ENCODE measurements around the gene OR6B1.

Gene OR6B1

DNA sequence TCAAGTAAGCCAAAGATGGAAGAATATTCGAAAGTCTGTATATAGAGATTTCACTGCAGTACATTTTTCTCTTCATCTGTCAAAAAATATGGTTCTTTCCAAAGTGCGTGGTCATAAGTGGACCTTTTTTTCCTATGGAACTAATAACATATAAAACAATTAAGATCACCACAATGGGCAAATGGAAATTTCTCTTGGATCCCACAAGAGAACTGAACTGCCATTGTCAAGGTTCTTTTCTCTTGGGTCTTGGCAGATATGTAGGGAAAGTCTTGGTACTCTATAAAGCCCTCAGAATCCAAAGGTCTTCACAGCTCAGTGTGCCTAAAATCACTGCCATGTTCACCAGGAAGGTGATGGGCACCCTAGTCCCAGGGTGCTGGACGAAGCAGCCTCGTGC lies at the start of gene OR6B1:
Gene OR6B1 (plus strand): TSS at position 301 of the 400 bp plus-strand sequence. CDS start 3,677 bp downstream, outside the sequence.
- no peak for DNase-seq

DNA sequence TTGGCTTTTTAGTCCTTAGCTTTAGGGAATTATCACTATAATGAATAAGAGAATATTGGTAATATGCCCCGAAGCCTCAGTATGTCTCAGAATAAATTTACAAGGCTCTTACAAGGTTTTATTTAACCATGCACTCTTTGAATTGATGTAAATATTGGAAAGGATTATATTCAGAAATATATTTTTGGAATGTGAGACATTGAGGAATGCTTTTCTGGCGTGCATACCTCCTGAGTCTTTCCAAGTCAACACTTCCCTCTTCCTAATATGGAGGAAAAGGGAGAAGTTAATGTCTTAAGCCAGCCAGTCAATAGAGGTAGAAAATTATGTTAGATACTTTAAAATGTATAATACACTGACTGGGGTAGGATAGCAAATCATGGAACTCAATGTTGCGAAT lies 46.7 kb upstream of the OR6B1 start:
- DNase-seq = no peak

DNA sequence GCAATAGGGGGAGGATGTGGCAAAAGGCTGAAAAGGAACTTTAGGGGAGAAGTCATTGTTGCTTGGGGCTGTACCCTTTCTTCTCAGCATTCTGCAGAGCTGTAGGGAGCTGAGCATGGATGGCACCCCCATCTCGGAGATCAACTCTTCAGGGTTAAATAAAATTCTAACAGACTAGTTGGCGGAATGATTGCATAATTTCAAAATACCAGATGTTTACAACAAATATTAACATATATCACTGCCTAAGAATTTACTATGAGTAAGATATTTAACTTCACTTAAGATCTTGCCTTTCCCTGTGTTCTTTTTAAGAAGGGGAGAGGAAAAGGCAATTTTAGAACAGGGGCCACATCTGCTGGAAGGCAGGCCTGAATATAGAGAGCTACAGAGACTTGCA lies 46.0 kb upstream of the OR6B1 start:
- DNase-seq = no peak

DNA sequence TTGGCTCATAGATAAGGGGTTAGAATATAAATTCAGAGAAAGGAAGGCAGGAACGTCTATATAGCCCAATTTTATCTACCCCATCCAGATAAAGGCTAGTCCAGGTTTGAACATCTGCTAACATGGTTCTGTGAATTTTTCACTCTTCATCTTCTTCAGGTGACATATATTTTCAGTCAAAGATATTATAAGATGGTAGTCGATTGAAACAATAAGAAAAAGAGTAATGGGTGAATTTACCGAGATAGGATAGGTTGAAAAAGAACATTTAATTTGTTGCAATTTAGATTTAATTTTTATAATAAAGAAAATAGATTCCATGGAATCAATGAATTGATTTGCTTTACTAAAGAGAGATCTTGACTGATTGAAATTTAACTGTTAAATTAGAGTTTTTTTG lies 45.6 kb upstream of the OR6B1 start, which contains the start of gene OR2F1:
Gene OR2F1 (plus strand): TSS at position 301 of the 400 bp plus-strand sequence. CDS start 5,127 bp downstream, outside the sequence.
- DNase-seq = no peak

DNA sequence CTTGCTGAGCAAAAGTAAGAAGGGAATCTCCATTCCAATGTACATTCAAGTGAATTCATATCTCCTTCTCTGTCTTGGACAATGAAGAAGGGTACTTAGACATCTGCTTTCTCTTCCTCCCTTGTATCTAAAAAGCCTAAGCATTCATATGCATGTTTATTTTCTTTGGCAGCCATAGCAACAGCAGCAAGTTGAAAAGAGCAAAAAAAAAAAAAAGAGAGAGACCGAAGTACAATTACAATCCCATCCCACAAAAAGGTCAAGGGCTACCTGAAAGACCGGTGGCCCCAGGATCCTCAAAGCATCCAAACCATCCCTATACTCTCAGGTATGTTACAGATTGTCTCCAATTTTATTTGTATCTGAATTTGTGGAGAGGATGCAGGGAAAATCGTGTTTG lies 41.3 kb upstream of the OR6B1 start:
- DNase-seq = no peak

DNA sequence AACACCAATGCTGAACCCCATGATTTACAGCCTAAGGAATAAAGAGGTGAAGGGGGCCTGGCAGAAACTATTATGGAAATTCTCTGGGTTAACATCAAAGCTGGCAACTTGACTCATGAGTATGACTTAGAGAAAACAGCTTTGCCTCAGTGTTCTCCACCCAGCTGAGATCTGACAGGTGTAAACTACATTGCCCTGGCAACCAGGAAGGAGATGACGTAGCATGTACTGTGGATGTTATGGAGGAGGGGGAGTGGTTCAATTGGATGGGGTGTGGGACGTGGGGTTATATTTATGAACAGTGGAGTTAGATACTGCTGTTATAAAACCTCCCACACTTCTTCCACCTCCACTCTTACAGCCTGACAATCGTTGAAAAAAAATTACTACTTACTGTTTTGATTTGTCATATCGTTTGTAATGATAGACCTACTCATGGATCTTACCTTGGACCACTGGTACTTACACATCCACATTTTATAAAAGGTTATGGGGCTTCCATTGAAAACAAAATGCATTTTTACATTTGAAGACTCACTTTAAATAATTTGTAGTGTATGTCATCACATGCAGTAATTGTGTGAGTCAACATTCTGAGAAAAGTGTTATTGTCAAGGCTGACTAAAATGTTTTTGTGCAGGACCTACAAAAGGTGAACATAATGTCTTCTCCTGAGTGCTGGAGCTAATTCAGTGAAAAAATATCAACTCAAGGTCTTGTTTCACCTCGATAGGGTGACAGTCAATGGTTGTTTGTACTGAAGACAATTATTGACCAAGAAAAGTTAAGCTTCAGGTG lies 39.1 kb upstream of the OR6B1 start:
- DNase-seq = no peak

DNA sequence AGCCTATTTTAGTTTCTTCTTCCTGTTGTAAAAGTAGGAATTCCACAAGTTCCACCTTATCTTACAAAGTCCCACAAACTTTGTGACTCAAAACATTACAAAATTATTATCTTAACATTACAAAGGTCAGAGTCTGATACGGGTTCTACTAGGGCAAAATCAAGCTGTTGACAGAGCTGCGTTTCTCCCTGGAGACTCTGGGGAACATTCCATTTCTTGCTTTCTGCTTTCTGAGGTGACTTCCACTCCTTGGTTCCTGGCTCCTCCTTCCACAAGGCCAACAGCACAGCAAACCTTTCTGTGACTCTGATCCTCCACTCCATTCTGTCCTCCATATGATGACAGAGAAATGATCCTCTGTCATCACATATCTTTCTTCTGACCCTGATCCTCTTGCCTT lies 34.8 kb upstream of the OR6B1 start:
- DNase-seq = no peak

DNA sequence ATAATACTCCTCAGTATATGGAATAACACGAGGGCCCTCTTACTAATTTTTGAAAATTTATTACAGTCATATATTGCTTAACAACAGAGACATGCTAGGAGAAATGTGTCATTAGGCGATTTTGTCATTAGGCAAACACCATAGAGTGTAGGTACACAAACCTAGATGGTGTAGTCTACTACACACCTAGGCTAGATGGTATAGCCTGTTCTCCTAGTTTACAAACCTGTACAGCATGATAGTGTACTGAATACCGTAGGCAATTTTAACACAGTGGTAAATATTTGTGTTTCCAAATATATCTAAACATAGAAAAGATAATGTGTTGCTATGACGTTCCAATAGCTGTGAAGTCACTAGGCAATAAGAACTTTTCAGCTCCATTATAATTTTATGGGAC lies 32.7 kb upstream of the OR6B1 start:
- no peak for DNase-seq

DNA sequence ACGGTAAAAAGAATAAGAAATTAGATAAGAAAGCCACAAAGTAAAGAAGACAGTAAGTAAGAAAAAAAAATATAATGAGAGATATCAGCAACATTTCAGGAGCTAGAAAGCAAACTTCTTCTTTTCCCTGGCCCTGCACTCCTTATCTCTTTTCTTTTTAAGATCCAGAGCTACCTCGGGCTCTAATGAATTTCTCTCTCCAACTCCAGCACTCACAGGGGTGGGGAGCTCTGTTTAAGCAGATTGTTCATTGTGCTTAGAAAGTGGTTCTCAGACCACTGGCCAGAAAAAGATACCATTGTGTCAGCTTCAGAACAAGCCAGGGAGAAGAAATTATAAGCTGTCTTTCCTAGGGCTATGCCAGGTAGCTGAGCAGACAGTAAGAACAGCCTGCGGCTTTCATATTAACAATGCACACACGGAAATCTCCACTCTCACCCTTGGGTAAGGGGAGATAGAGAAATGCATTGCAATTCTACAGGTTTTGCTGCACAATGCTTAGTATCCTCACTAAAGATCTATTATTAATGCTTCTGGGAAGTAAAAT lies 26.2 kb upstream of the OR6B1 start:
- no peak for DNase-seq

DNA sequence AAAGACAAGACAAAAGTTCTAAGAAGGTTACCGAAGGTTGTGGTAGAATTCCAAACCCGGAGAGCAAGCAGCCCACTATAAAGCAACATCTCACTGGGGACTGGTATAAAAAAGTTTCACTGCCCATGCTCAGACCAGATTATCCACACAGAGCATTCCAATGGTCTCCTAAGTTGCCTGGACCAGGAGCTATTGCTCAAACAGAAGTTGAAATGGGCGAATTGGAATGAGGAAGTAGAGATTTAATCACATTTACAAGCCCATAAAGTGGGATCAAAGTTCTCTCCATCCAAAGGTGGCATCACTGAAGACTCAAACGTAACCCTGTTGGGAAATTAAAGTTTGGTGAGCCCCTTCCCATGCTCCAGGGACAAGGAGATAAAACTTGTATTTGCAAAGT lies 25.7 kb upstream of the OR6B1 start:
- DNase-seq = no peak

DNA sequence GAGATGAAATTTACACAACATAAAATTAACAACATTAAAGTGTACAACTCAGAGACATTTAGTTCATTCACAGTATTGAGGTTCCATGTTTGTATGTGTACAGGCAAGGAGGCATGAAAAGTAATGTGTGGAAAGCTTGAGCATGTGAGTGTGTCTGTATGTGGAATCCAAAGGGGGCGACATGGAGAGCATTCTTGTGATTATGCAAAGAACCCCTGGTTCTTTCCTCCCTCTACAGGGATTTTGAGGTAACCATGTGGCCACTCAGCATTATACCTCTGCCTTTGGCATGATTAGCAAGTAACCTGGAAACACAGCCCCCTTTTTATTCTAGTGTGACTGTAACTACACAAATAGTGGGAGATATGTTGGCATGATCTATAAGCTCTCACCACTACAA lies 24.5 kb upstream of the OR6B1 start:
- DNase-seq = no peak

DNA sequence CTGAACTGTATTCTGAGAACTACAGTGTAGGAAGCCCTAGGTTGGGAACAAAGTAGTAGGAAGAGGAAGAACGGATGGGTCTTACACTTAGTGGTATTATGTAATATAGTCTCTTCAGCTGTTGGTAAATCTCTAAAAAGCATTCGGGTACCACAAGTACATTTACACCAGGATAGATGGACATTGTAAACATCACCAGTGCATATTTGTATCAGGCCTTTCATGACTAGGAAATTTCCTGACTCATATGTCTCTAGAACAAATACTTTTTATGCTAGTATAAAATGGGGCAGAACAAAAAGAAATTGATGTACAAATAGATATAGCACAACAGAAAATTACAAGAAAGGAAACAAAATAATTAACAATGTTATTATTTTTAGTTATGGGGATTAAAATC lies 21.5 kb upstream of the OR6B1 start:
- no peak for DNase-seq

DNA sequence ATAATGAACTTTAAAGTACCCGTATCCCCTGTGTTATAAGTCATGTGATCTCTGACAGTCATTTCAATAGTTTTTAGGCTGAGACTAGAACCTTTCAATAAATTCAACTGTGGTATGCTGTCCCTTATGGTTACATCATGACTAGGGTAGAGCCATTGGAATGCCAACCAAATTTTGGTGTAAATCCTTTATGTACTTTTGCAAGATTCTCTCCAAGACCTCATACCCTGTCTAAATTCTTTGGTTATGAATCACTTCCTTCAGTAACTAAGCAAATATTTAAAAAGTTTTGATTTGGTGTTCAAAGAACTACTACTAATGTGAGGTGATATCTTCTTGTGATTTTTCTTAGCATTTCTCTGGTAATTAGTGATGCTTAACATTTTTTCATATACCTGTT lies 20.8 kb upstream of the OR6B1 start:
- DNase-seq = no peak

DNA sequence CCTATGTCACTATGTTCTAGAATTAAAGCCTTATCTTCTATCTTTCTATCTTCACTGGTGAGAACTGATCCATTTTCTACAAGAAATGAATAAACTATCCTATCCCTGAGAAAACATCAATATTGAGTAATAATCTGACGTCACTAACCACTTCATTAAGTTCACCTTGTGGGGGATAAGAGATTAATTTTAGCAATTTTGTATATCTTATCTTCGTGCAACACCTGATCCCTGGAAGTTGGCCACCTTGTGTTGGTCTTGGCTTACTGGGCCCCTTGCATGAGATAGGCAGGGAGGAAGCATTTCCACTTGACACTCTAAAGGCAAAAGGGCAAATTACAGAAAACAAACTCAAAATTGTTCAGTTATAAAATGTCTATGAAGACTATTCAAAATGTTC lies 20.1 kb upstream of the OR6B1 start:
- DNase-seq = no peak

DNA sequence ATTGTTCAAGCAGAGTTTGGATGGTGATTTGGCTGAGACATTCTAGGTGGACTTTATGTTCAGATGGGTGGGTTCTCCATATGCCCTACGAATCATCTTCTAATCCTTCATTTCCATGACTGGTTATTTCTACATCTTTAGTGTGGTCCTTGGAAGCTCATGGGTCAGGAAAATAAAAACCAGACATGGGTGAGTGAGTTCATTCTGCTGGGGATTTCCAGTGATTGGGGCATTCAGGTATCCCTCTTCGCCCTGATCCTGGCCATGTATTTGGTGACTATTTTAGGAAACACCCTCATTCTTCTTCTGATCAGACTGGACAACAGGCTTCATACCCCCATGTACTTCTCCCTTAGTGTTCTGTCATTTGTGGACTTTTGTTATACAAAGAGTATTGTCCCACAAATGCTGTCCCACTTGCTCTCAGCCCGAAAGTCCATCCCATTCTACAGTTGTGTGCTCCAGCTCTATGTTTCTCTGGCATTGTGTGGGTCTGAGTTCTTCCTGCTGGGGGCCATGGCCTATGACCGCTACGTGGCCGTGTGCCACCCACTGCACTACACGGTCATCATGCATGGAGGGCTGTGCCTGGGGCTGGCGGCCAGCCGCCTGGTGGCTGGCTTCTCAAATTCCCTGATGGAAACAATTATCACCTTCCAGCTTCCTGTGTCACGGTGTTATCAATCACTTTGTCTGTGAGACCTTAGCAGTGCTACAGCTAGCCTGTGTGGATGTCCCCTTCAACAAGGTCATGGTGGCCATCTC lies 19.2 kb upstream of the OR6B1 start:
- DNase-seq = no peak

DNA sequence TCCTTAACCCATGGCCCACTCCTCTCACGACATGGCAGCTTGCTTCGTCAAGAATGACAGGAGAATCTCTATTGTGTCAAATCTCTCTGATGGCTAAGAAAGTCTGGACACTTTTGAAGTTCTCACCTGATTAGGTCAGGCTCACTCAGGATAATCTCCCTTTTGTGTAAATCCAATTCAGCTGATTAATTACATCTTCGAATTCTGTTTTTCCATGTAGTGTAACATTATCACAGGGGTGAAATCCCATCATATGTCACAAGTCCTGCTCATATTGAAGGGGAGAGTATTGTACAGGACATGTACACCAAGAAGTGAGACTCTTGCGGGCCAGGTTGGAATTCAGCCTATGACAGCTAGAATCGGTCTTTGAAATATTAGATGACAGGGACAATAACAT lies 16.2 kb upstream of the OR6B1 start:
- no peak for DNase-seq

DNA sequence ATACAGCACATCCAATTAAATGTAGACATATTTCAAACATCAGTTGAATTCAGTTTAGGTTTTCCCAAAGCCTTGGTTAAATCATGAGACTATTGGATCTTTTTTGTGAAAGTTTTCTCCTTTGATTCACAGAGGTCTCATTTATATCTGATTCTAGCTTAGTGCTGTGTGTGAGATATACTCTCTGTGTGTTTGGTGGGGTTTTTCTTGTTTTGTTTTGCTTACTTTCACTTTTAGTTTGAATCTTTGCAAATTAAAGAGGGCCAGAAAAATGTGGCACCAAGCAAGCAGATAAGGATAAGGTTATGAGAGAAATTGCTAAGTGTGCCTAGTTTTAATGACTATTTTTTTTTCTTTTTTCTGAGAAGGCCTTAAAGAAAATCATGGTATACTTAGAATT lies 12.6 kb upstream of the OR6B1 start:
- DNase-seq = no peak

DNA sequence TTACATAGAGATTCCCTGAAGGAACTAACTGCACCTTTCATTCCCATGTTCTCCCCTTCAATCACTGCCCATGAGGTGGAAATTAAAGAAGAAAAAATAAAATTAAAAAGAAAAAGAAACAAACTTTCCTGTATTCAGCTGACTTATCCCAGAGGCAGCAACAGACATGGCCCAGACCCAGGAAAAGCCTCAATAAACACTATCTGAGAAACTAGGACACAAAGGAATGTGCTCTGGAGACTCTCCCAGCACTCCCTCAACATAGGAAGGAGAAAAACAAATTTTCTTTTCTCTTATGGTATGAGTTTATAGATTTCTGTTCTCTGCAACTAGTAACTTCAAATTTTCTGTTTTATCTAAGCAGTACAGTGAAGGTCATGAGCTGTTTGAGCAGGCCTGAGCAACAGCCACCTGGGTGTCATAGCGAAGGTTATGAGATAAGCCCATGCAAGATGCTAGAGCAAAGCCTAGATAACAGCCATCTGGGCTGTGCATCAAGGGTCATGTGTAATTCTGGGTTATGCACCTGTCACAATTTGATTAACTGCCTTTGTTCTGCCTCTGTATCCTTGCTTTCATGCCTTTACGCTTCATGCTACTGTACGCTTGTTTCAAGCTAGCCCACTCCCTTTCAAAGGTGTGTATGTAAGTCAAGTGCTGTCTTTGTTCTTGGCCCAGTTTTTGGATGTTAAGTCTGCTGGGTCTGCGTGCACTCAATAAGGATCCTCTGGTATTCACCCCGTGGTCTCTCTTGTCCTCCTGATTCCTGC lies 11.0 kb upstream of the OR6B1 start:
- no peak for DNase-seq

DNA sequence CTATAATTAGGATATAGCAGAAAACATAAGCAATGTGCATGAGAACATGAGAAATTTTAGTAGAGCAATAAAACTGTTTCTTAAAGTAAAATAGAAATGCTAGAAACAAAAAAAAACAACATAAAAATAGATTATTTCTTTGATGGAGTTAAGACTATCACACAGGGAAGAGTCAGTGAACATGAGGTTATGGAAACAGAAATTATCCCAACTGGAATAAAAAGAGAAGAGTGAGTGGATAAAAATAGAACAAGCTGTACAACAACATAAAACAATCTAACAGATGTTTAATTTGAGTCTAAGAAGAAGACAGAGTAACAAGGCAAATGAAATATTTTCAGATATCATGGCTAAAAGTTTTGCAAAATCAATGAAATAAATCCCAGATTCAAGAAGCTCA lies 7.5 kb upstream of the OR6B1 start:
- no peak for DNase-seq

DNA sequence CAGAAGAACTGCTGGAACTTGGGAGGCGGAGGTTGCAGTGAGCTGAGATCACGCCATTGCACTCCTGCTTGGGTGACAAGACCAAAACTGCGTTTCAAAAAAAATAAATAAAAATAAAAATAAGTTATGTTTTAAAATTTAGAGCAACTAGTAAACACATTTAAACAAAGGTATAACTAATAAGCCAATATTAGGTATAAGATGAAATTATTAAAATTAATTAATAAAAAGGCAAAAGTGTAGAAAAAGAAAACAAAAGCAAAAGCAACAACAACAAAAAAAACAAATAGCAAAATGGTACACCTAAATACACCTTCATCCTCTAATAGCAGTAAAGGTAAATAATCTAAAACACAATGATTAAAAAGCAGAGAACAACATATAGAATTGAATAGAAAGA lies 6.2 kb upstream of the OR6B1 start:
- no peak for DNase-seq

DNA sequence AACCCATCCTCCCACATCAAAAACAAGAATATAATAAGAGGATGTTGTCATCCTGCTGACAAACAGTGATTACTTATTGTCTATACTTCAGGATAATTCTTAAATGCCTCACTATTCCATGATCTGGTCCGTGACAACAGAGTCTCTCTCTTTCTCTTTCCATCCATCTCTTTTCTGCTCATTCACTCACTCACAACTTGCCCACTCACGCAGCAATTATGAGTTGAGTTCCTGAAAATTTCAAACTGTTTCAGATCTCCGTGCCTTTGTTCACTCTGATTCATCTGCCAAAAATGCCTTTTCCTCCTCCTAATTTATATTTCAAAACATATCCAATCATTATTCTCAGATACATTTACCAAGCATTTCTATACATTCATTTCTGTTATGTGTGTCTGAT lies 1.4 kb downstream of the OR6B1 start:
- no peak for DNase-seq

DNA sequence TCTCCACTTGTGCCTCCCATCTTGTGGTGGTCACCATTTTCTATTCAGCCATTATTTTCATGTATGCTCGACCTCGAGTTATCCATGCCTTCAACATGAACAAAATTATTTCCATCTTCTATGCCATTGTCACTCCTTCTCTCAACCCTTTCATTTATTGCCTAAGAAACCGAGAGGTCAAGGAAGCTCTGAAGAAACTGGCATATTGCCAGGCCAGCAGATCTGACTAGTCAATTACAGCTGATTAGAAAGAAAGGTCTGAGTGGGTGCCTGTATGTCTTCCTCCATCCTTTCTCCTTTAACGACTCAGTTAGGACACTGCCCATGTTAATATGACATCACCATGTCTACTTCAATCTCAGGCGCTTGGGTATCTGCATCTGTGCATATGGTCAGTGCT lies 4.6 kb downstream of the OR6B1 start:
- DNase-seq = no peak

DNA sequence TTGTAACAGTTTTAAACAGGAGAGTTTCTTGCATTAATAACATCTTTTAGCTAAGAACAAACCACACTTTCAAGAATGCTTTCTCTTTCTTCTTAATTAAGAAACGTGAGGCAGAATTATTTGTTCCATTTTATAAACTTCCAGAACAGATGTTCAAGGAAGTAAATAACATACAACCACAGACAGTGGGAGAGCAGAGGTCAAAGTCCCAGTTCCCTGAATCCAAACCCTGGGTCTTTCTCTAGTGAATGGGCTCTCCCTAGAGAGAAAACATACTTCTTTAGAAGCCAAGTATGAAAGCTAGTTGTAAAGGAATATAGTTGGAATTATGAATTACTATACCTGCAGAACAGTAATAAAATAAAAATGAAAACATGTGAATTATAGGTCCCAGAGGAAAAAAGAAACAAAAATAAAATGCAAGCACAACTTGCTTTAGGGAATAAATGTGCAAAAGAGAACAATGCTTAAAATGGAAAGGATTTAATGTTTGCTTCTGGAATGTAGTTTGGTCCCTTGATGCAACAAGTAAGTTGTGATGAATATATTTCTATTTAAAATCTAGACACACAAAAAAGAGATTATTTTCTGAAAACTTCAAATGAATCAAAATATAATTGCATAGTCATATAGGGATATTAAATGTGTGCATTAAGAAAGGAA lies 6.0 kb downstream of the OR6B1 start:
- no peak for DNase-seq

Data from activated T-cell treated with anti-CD3 and anti-CD28 coated beads for 4 hours (primary cell).